Astrocyte (in vitro differentiated cells and primary cell): ENCODE data around the gene LTB. TPM values are rescaled to one million over a fixed set of nuclear protein-coding genes. Genes with fewer than 3 reads are reported as not detected.

ENCODE experiments used
- DNase-seq: peaks from one replicate; pipeline ENCODE4 v3.0.0-alpha.2; 2010; ENCODE audit warnings: low read depth
- FAIRE-seq: peaks from 2 replicates; lab custom pipeline; 2011; peaks lifted over from hg19 to GRCh38; lab: Jason Lieb, UNC
- H2AFZ ChIP-seq: 2 replicates; pipeline ENCODE4 v1.6.0; 2012; ENCODE audit warnings: low read depth, low read length, inconsistent platforms
- H3K27ac ChIP-seq: 2 replicates; pipeline ENCODE4 v1.5.1; 2011; ENCODE audit warnings: low read depth, low read length, inconsistent platforms
- H3K27me3 ChIP-seq: 2 replicates; pipeline ENCODE4 v1.6.0; 2011; ENCODE audit warnings: low read length, inconsistent platforms; ENCODE audit not compliant: insufficient read depth
- H3K36me3 ChIP-seq: 2 replicates; pipeline ENCODE4 v1.5.1; 2011; ENCODE audit warnings: low read length, inconsistent platforms; ENCODE audit not compliant: insufficient read depth
- H3K4me1 ChIP-seq: 2 replicates; pipeline ENCODE4 v1.5.1; 2011; ENCODE audit warnings: low read length, inconsistent platforms; ENCODE audit not compliant: insufficient read depth
- H3K4me2 ChIP-seq: 2 replicates; pipeline ENCODE4 v1.6.0; 2012; ENCODE audit warnings: low read length, inconsistent platforms
- H3K4me3 ChIP-seq: 2 replicates; pipeline ENCODE4 v1.5.1; 2011; ENCODE audit warnings: low read depth, mild to moderate bottlenecking, low read length, inconsistent platforms; ENCODE audit not compliant: insufficient read depth
- H3K79me2 ChIP-seq: 2 replicates; pipeline ENCODE4 v1.6.0; 2012; ENCODE audit warnings: mild to moderate bottlenecking, low read length, inconsistent platforms; ENCODE audit not compliant: insufficient read depth
- H3K9ac ChIP-seq: 2 replicates; pipeline ENCODE4 v1.6.0; 2012; ENCODE audit warnings: mild to moderate bottlenecking, low read length, inconsistent platforms
- H3K9me3 ChIP-seq: 2 replicates; pipeline ENCODE4 v1.5.1; 2012; ENCODE audit warnings: low read depth, mild to moderate bottlenecking, low read length, inconsistent platforms; ENCODE audit not compliant: insufficient read depth
- H4K20me1 ChIP-seq: 2 replicates; pipeline ENCODE4 v1.6.0; 2012; ENCODE audit warnings: low read length, inconsistent platforms; ENCODE audit not compliant: insufficient read depth
- H3K27ac Mint-ChIP-seq: one replicate; pipeline ENCODE4 v1.8.0; 2021; ENCODE audit warnings: mild to moderate bottlenecking, mixed read lengths; ENCODE audit not compliant: unreplicated experiment
- H3K27me3 Mint-ChIP-seq: one replicate; pipeline ENCODE4 v1.8.0; 2021; ENCODE audit warnings: low read depth, mixed read lengths; ENCODE audit not compliant: unreplicated experiment
- H3K36me3 Mint-ChIP-seq: one replicate; pipeline ENCODE4 v1.8.0; 2021; ENCODE audit warnings: low read depth, mixed read lengths; ENCODE audit not compliant: unreplicated experiment
- H3K4me1 Mint-ChIP-seq: one replicate; pipeline ENCODE4 v1.8.0; 2021; ENCODE audit warnings: low read depth, mixed read lengths; ENCODE audit not compliant: unreplicated experiment
- H3K4me3 Mint-ChIP-seq: one replicate; pipeline ENCODE4 v1.8.0; 2021; ENCODE audit warnings: mild to moderate bottlenecking, moderate library complexity, mixed read lengths; ENCODE audit not compliant: unreplicated experiment
- H3K9me3 Mint-ChIP-seq: one replicate; pipeline ENCODE4 v1.8.0; 2021; ENCODE audit warnings: mild to moderate bottlenecking, mixed read lengths; ENCODE audit not compliant: unreplicated experiment
- EZH2 ChIP-seq: IDR thresholded peaks from 2 replicates; pipeline ENCODE4 v1.6.1; 2012; ENCODE audit warnings: mild to moderate bottlenecking, low read length, inconsistent platforms; ENCODE audit not compliant: insufficient read depth
- total RNA-seq: library from RNA; stranded (reverse); gene quantifications from 2 replicates; pipeline ENCODE4 v1.2.1, GENCODE V29; 2021
- TF ChIP-seq, protein P1 (sequence below): IDR thresholded peaks from 2 replicates; pipeline ENCODE4 v1.5.1; 2011; ENCODE audit warnings: low read depth, mild to moderate bottlenecking, inconsistent platforms, low read length, moderate library complexity; ENCODE audit not compliant: insufficient read depth

LTB gene
- total RNA-seq, 1 donor from 2014 or later: 0.52 TPM

- H3K79me2 ChIP-seq: peaks cover 4% of the 10 kb centered on the region
- Mint-ChIP-seq H3K9me3 (peaks cover 2% of the 10 kb centered on the region), H3K4me1 (peaks cover 35% of the 10 kb centered on the region), H3K27ac (peak overlapping the region; percentile 96), H3K27me3 (no peaks in the 10 kb centered on the region), H3K4me3 (peak overlapping the region; percentile 71), H3K36me3 (peaks cover 21% of the 10 kb centered on the region)
- peak overlapping the region; percentile 61 for H3K27ac ChIP-seq
- H2AFZ ChIP-seq: no peak overlapping the region
- no peak overlapping the region for H3K4me3 ChIP-seq
- H3K9ac ChIP-seq: peak overlapping the region; percentile 40
- H3K4me1 ChIP-seq: peaks cover 29% of the 10 kb centered on the region
- no peak for DNase-seq
- no peaks in the 10 kb centered on the region for H3K9me3 ChIP-seq
- H3K36me3 ChIP-seq: peaks cover 4% of the 10 kb centered on the region
- no peaks in the 10 kb centered on the region for H3K27me3 ChIP-seq
- no peak for TF ChIP-seq EZH2
- TF ChIP-seq, protein P1, sequence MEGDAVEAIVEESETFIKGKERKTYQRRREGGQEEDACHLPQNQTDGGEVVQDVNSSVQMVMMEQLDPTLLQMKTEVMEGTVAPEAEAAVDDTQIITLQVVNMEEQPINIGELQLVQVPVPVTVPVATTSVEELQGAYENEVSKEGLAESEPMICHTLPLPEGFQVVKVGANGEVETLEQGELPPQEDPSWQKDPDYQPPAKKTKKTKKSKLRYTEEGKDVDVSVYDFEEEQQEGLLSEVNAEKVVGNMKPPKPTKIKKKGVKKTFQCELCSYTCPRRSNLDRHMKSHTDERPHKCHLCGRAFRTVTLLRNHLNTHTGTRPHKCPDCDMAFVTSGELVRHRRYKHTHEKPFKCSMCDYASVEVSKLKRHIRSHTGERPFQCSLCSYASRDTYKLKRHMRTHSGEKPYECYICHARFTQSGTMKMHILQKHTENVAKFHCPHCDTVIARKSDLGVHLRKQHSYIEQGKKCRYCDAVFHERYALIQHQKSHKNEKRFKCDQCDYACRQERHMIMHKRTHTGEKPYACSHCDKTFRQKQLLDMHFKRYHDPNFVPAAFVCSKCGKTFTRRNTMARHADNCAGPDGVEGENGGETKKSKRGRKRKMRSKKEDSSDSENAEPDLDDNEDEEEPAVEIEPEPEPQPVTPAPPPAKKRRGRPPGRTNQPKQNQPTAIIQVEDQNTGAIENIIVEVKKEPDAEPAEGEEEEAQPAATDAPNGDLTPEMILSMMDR: no peak
- H4K20me1 ChIP-seq: no peaks in the 10 kb centered on the region
- no peak for FAIRE-seq
- peak overlapping the region; percentile 72 for H3K4me2 ChIP-seq
Measured at GRCh38 chr6:31558631-31559500, 23.4 kb downstream of the LTB start.

DNA sequence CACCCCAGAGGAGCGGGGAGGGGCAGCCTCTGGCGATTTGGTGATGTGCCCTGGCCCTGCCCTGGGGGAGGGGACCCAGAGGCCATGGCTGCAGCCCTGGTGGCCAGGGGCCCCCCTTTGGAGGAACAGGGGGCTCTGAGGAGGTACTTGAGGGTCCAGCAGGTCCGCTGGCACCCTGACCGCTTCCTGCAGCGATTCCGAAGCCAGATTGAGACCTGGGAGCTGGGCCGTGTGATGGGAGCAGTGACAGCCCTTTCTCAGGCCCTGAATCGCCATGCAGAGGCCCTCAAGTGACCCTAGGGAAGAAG lies 24.0 kb downstream of the LTB start:
- H3K4me2 ChIP-seq: no peak overlapping the region
- peaks cover 29% of the 10 kb centered on the region for H3K4me1 ChIP-seq
- TF ChIP-seq EZH2: no peak
- TF ChIP-seq, protein P1: no peak
- no peak overlapping the region for H3K4me3 ChIP-seq
- no peak overlapping the region for H3K27ac ChIP-seq
- H3K4me1 Mint-ChIP-seq: peaks cover 32% of the 10 kb centered on the region
- no peak for DNase-seq
- H3K79me2 ChIP-seq: peaks cover 4% of the 10 kb centered on the region
- H2AFZ ChIP-seq: no peak overlapping the region
- no peak overlapping the region for H3K4me3 Mint-ChIP-seq
- H3K9me3 Mint-ChIP-seq: peaks cover 2% of the 10 kb centered on the region
- H3K36me3 ChIP-seq: peaks cover 5% of the 10 kb centered on the region
- peaks cover 19% of the 10 kb centered on the region for H3K36me3 Mint-ChIP-seq
- H3K27me3 ChIP-seq: no peaks in the 10 kb centered on the region
- FAIRE-seq: no peak
- no peaks in the 10 kb centered on the region for H3K9me3 ChIP-seq
- H3K9ac ChIP-seq: no peak overlapping the region
- H3K27ac Mint-ChIP-seq: no peak overlapping the region
- no peaks in the 10 kb centered on the region for H3K27me3 Mint-ChIP-seq
- no peaks in the 10 kb centered on the region for H4K20me1 ChIP-seq
